ENCODE data around the gene AQP5. TPM values are rescaled to one million over a fixed set of nuclear protein-coding genes. Genes with fewer than 3 reads are reported as not detected.

Gene AQP5
- polyA plus RNA-seq, 4 donors, result 0.12 TPM; not detected in 2

GRCh38 chr12:49975318-49975761 lies 13.7 kb downstream of the AQP5 start:
- Histone ChIP-seq H3K36me3 (ENCODE audit: control insufficient read depth in 3 of 3, insufficient read depth in 2 of 3, low read depth in 1 of 3, low read length in 3 of 3) (no peaks in the 10 kb centered on the region), H3K4me3 (ENCODE audit: low read depth in 1 of 3, low read length in 3 of 3) (no peak overlapping the region), H3K27me3 (ENCODE audit: control insufficient read depth in 3 of 3, insufficient read depth in 3 of 3, low read length in 3 of 3) (peaks cover 0 to 3% (median 0%) of the 10 kb centered on the region in 3 donors), H3K4me1 (ENCODE audit: control insufficient read depth in 3 of 3, insufficient read depth in 2 of 3, low read depth in 1 of 3, low read length in 2 of 3) (peaks cover 0 to 35% (median 0%) of the 10 kb centered on the region in 3 donors), H3K9me3 (ENCODE audit: control insufficient read depth in 2 of 2, insufficient read depth in 1 of 2, low read depth in 1 of 2, low read length in 1 of 2) (no peaks in the 10 kb centered on the region), H3K27ac (ENCODE audit: low read depth in 1 of 3, low read length in 2 of 3) (no peak overlapping the region)
- 37 to 64% (median 52%) methylated on average over 17 of the region's 17 CpGs for WGBS, 3 donors
- DNase-seq (no peak), FAIRE-seq (no peak)

GRCh38 chr12:49976557-49976956 lies 14.9 kb downstream of the AQP5 start:
- H3K9me3 ChIP-seq (ENCODE audit: control insufficient read depth in 2 of 2, insufficient read depth in 1 of 2, low read depth in 1 of 2, low read length in 1 of 2), result no peaks in the 10 kb centered on the region
- H3K27ac ChIP-seq (ENCODE audit: low read depth in 1 of 3, low read length in 2 of 3), result no peak overlapping the region
- H3K27me3 ChIP-seq (ENCODE audit: control insufficient read depth in 3 of 3, insufficient read depth in 3 of 3, low read length in 3 of 3), result no peaks in the 10 kb centered on the region
- H3K4me3 ChIP-seq (ENCODE audit: low read depth in 1 of 3, low read length in 3 of 3), result no peak overlapping the region
- DNase-seq (no peak), FAIRE-seq (no peak)
- peaks cover 0 to 35% (median 0%) of the 10 kb centered on the region in 3 donors for H3K4me1 ChIP-seq (ENCODE audit: control insufficient read depth in 3 of 3, insufficient read depth in 2 of 3, low read depth in 1 of 3, low read length in 2 of 3)
- H3K36me3 ChIP-seq (ENCODE audit: control insufficient read depth in 3 of 3, insufficient read depth in 2 of 3, low read depth in 1 of 3, low read length in 3 of 3), result no peaks in the 10 kb centered on the region
- 81 to 89% (median 84%) methylated on average over 2 of the region's 2 CpGs for WGBS, 3 donors

- H3K9me3 ChIP-seq (ENCODE audit: control insufficient read depth in 2 of 2, insufficient read depth in 1 of 2, low read depth in 1 of 2, low read length in 1 of 2), result no peaks in the 10 kb centered on the region
- FAIRE-seq (no peak), DNase-seq (no peak)
- no peaks in the 10 kb centered on the region for H3K27me3 ChIP-seq (ENCODE audit: control insufficient read depth in 3 of 3, insufficient read depth in 3 of 3, low read length in 3 of 3)
- H3K4me3 ChIP-seq (ENCODE audit: low read depth in 1 of 3, low read length in 3 of 3), result no peak overlapping the region
- no peaks in the 10 kb centered on the region for H3K36me3 ChIP-seq (ENCODE audit: control insufficient read depth in 3 of 3, insufficient read depth in 2 of 3, low read depth in 1 of 3, low read length in 3 of 3)
- 77 to 80% (median 79%) methylated on average over 4 of the region's 4 CpGs for WGBS, 3 donors
- peaks cover 0 to 33% (median 0%) of the 10 kb centered on the region in 3 donors for H3K4me1 ChIP-seq (ENCODE audit: control insufficient read depth in 3 of 3, insufficient read depth in 2 of 3, low read depth in 1 of 3, low read length in 2 of 3)
- H3K27ac ChIP-seq (ENCODE audit: low read depth in 1 of 3, low read length in 2 of 3), result peak overlapping the region in 1 of 3 donors; percentile 21
Measured at GRCh38 chr12:49978125-49978524, 16.5 kb downstream of the AQP5 start.

- 81 to 89% (median 81%) methylated on average over 10 of the region's 10 CpGs for WGBS, 3 donors
- Histone ChIP-seq H3K27ac (ENCODE audit: low read depth in 1 of 3, low read length in 2 of 3) (no peak overlapping the region), H3K27me3 (ENCODE audit: control insufficient read depth in 3 of 3, insufficient read depth in 3 of 3, low read length in 3 of 3) (no peaks in the 10 kb centered on the region), H3K4me1 (ENCODE audit: control insufficient read depth in 3 of 3, insufficient read depth in 2 of 3, low read depth in 1 of 3, low read length in 2 of 3) (peaks cover 0 to 29% (median 0%) of the 10 kb centered on the region in 3 donors), H3K36me3 (ENCODE audit: control insufficient read depth in 3 of 3, insufficient read depth in 2 of 3, low read depth in 1 of 3, low read length in 3 of 3) (no peaks in the 10 kb centered on the region), H3K9me3 (ENCODE audit: control insufficient read depth in 2 of 2, insufficient read depth in 1 of 2, low read depth in 1 of 2, low read length in 1 of 2) (no peaks in the 10 kb centered on the region), H3K4me3 (ENCODE audit: low read depth in 1 of 3, low read length in 3 of 3) (no peak overlapping the region)
- no peak for DNase-seq
- no peak for FAIRE-seq
Measured at GRCh38 chr12:49979016-49979586, 17.4 kb downstream of the AQP5 start.

GRCh38 chr12:49979791-49980190 lies 18.1 kb downstream of the AQP5 start:
- peaks cover 0 to 28% (median 0%) of the 10 kb centered on the region in 3 donors for H3K4me1 ChIP-seq (ENCODE audit: control insufficient read depth in 3 of 3, insufficient read depth in 2 of 3, low read depth in 1 of 3, low read length in 2 of 3)
- FAIRE-seq, result no peak
- no peaks in the 10 kb centered on the region for H3K27me3 ChIP-seq (ENCODE audit: control insufficient read depth in 3 of 3, insufficient read depth in 3 of 3, low read length in 3 of 3)
- H3K4me3 ChIP-seq (ENCODE audit: low read depth in 1 of 3, low read length in 3 of 3), result no peak overlapping the region
- no peaks in the 10 kb centered on the region for H3K9me3 ChIP-seq (ENCODE audit: control insufficient read depth in 2 of 2, insufficient read depth in 1 of 2, low read depth in 1 of 2, low read length in 1 of 2)
- DNase-seq, result no peak
- 85 to 90% (median 88%) methylated on average over 3 of the region's 3 CpGs for WGBS, 3 donors
- H3K36me3 ChIP-seq (ENCODE audit: control insufficient read depth in 3 of 3, insufficient read depth in 2 of 3, low read depth in 1 of 3, low read length in 3 of 3), result no peaks in the 10 kb centered on the region
- no peak overlapping the region for H3K27ac ChIP-seq (ENCODE audit: low read depth in 1 of 3, low read length in 2 of 3)

GRCh38 chr12:49980501-49981349 lies 19.1 kb downstream of the AQP5 start:
- Histone ChIP-seq H3K9me3 (ENCODE audit: control insufficient read depth in 2 of 2, insufficient read depth in 1 of 2, low read depth in 1 of 2, low read length in 1 of 2) (no peaks in the 10 kb centered on the region), H3K27me3 (ENCODE audit: control insufficient read depth in 3 of 3, insufficient read depth in 3 of 3, low read length in 3 of 3) (no peaks in the 10 kb centered on the region), H3K4me1 (ENCODE audit: control insufficient read depth in 3 of 3, insufficient read depth in 2 of 3, low read depth in 1 of 3, low read length in 2 of 3) (peaks cover 0 to 20% (median 0%) of the 10 kb centered on the region in 3 donors), H3K4me3 (ENCODE audit: low read depth in 1 of 3, low read length in 3 of 3) (no peak overlapping the region), H3K36me3 (ENCODE audit: control insufficient read depth in 3 of 3, insufficient read depth in 2 of 3, low read depth in 1 of 3, low read length in 3 of 3) (no peaks in the 10 kb centered on the region), H3K27ac (ENCODE audit: low read depth in 1 of 3, low read length in 2 of 3) (no peak overlapping the region)
- DNase-seq, result no peak
- 92 to 95% (median 95%) methylated on average over 10 of the region's 10 CpGs for WGBS, 3 donors
- FAIRE-seq, result no peak

- H3K36me3 ChIP-seq (ENCODE audit: control insufficient read depth in 3 of 3, insufficient read depth in 2 of 3, low read depth in 1 of 3, low read length in 3 of 3), result peaks cover 0 to 2% (median 0%) of the 10 kb centered on the region in 3 donors
- FAIRE-seq (no peak), DNase-seq (no peak)
- peaks cover 0 to 18% (median 0%) of the 10 kb centered on the region in 3 donors for H3K4me1 ChIP-seq (ENCODE audit: control insufficient read depth in 3 of 3, insufficient read depth in 2 of 3, low read depth in 1 of 3, low read length in 2 of 3)
- no peaks in the 10 kb centered on the region for H3K9me3 ChIP-seq (ENCODE audit: control insufficient read depth in 2 of 2, insufficient read depth in 1 of 2, low read depth in 1 of 2, low read length in 1 of 2)
- WGBS, 3 donors, result 89 to 95% (median 91%) methylated on average over 7 of the region's 7 CpGs
- no peak overlapping the region for H3K27ac ChIP-seq (ENCODE audit: low read depth in 1 of 3, low read length in 2 of 3)
- H3K27me3 ChIP-seq (ENCODE audit: control insufficient read depth in 3 of 3, insufficient read depth in 3 of 3, low read length in 3 of 3), result no peaks in the 10 kb centered on the region
- no peak overlapping the region for H3K4me3 ChIP-seq (ENCODE audit: low read depth in 1 of 3, low read length in 3 of 3)
Measured at GRCh38 chr12:49982246-49983087, 20.8 kb downstream of the AQP5 start.

GRCh38 chr12:49983892-49984291 lies 22.2 kb downstream of the AQP5 start:
- Histone ChIP-seq H3K27me3 (ENCODE audit: control insufficient read depth in 3 of 3, insufficient read depth in 3 of 3, low read length in 3 of 3) (no peaks in the 10 kb centered on the region), H3K36me3 (ENCODE audit: control insufficient read depth in 3 of 3, insufficient read depth in 2 of 3, low read depth in 1 of 3, low read length in 3 of 3) (peaks cover 0 to 2% (median 0%) of the 10 kb centered on the region in 3 donors), H3K4me1 (ENCODE audit: control insufficient read depth in 3 of 3, insufficient read depth in 2 of 3, low read depth in 1 of 3, low read length in 2 of 3) (peaks cover 0 to 18% (median 0%) of the 10 kb centered on the region in 3 donors), H3K4me3 (ENCODE audit: low read depth in 1 of 3, low read length in 3 of 3) (no peak overlapping the region), H3K9me3 (ENCODE audit: control insufficient read depth in 2 of 2, insufficient read depth in 1 of 2, low read depth in 1 of 2, low read length in 1 of 2) (no peaks in the 10 kb centered on the region), H3K27ac (ENCODE audit: low read depth in 1 of 3, low read length in 2 of 3) (peak overlapping the region in 1 of 3 donors; percentile 56)
- FAIRE-seq (no peak), DNase-seq (peak; percentile 11 to 65)
- 4 to 13% (median 12%) methylated on average over 8 of the region's 8 CpGs for WGBS, 3 donors
